Measurements from ENCODE around the gene EPS8L2. TPM values are rescaled to one million over a fixed set of nuclear protein-coding genes. Genes with fewer than 3 reads are reported as not detected.

Gene EPS8L2
- total RNA-seq, 1 donor from 2014 or later: 16.8 TPM

- Mint-ChIP-seq H3K36me3 (ENCODE audit: low read depth) (peaks cover 8% of the 10 kb centered on the region), H3K4me3 (no peak overlapping the region), H3K4me1 (ENCODE audit: low read depth) (peaks cover 15% of the 10 kb centered on the region), H3K27me3 (ENCODE audit: insufficient read depth) (peaks cover 2% of the 10 kb centered on the region), H3K27ac (no peak overlapping the region), H3K9me3 (no peaks in the 10 kb centered on the region)
- DNase-seq (ENCODE audit: low spot score): no peak
- intact Hi-C loops (cut with micrococcal nuclease): no loop called here
Observed at GRCh38 chr11:701741-702461, 4.1 kb upstream of the EPS8L2 start.

DNA sequence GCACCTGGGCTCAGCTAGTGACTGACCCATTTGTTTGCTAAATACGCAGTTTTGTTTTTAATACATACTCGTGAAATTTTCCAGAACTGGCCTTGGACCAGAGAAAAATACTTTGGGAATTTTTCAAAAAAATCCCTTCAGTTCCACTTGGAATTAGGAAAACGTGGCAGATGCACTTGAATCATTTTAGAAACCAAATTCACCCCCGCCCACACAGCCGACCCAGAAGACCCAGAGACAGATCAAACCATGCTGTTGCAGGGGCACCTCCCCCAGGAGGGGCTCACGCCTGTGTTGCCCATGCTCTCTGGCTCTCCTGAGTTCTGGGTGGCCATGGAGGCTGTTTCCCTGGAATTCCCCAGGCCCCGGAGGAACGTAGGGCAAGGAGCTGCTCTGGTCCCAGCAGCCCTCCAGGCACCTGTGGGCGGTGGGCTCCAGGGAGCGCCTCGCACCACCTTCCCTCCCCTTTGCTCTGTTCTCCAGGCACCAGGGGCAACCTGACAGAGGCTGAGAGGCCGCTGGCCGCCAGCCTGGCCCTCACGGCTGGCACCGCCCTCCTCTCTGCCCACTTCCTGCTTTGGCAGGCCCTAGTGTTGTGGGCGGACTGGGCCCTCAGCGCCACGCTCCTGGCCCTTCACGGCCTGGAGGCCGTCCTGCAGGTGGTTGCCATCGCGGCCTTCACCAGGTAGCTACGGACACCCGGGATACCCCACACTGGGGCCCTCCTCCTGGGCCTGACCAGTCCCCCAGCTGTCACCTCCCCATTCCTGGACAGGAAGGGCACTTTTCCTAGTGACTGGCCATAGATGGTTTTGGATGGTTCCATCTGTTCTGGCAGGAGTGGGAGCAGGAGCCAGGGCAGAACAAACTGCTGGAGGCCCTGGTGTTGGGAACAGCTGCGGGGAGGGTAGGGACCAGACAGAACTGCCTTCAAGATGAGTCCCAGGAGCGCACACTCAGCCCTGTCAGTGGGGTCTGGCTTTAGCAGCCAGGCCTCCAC lies 3.3 kb upstream of the EPS8L2 start:
- DNase-seq (ENCODE audit: low spot score): no peak
- Mint-ChIP-seq H3K27ac (no peak overlapping the region), H3K4me1 (ENCODE audit: low read depth) (peaks cover 7% of the 10 kb centered on the region), H3K9me3 (no peaks in the 10 kb centered on the region), H3K27me3 (ENCODE audit: insufficient read depth) (peaks cover 4% of the 10 kb centered on the region), H3K36me3 (ENCODE audit: low read depth) (peaks cover 8% of the 10 kb centered on the region), H3K4me3 (no peak overlapping the region)
- intact Hi-C loops (cut with micrococcal nuclease): no loop called here

- intact Hi-C loops (cut with micrococcal nuclease): no loop called here
- Mint-ChIP-seq H3K9me3 (no peaks in the 10 kb centered on the region), H3K27me3 (ENCODE audit: insufficient read depth) (peaks cover 6% of the 10 kb centered on the region), H3K36me3 (ENCODE audit: low read depth) (peaks cover 8% of the 10 kb centered on the region), H3K27ac (no peak overlapping the region), H3K4me3 (no peak overlapping the region), H3K4me1 (ENCODE audit: low read depth) (no peaks in the 10 kb centered on the region)
- no peak for DNase-seq (ENCODE audit: low spot score)
Observed at GRCh38 chr11:703506-703905, 2.5 kb upstream of the EPS8L2 start.

- Mint-ChIP-seq H3K27ac (no peak overlapping the region), H3K36me3 (ENCODE audit: low read depth) (peaks cover 7% of the 10 kb centered on the region), H3K9me3 (no peaks in the 10 kb centered on the region), H3K27me3 (ENCODE audit: insufficient read depth) (peaks cover 6% of the 10 kb centered on the region), H3K4me1 (ENCODE audit: low read depth) (no peaks in the 10 kb centered on the region), H3K4me3 (no peak overlapping the region)
- intact Hi-C loops (cut with micrococcal nuclease): no loop called here
- no peak for DNase-seq (ENCODE audit: low spot score)
Observed at GRCh38 chr11:704228-704674, 1.8 kb upstream of the EPS8L2 start.

GRCh38 chr11:704781-705645 lies 1.0 kb upstream of the EPS8L2 start:
- H3K9me3 Mint-ChIP-seq: no peaks in the 10 kb centered on the region
- H3K27me3 Mint-ChIP-seq (ENCODE audit: insufficient read depth): peaks cover 9% of the 10 kb centered on the region
- intact Hi-C loops (cut with micrococcal nuclease): no loop called here
- no peak for DNase-seq (ENCODE audit: low spot score)
- no peak overlapping the region for H3K4me3 Mint-ChIP-seq
- H3K27ac Mint-ChIP-seq: peak overlapping the region; percentile 29
- peaks cover 4% of the 10 kb centered on the region for H3K36me3 Mint-ChIP-seq (ENCODE audit: low read depth)
- no peaks in the 10 kb centered on the region for H3K4me1 Mint-ChIP-seq (ENCODE audit: low read depth)

DNA sequence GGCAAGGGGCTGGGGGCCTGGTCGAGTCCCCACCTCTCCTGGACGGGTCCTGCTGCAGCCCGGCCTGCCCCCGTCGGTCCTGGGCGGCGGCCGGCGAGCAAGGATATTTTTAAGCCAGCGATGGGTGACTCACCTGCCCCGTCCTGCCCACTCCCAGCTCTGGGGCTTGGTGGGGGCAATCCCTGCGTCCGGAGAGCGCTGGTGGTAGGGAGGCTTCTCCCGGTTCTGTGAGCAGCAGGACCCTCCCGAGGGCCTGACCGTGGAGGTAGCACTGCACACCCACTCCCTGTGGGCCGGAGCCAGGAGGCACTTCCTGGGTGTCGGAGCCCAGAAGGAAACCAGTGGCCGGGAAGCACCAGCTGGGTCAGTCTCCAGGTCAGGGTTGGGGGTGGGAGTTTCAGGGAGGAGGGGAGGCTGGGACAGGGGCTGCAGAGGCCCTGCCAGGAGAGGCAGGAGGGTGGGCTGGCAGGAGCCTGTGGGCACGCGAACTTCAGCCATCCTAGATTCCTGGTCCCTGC lies 467 bp downstream of the EPS8L2 start:
- Mint-ChIP-seq H3K36me3 (ENCODE audit: low read depth) (no peaks in the 10 kb centered on the region), H3K27me3 (ENCODE audit: insufficient read depth) (peaks cover 12% of the 10 kb centered on the region), H3K27ac (no peak overlapping the region), H3K4me1 (ENCODE audit: low read depth) (no peaks in the 10 kb centered on the region), H3K4me3 (no peak overlapping the region), H3K9me3 (no peaks in the 10 kb centered on the region)
- intact Hi-C loops (cut with micrococcal nuclease): no loop called here
- no peak for DNase-seq (ENCODE audit: low spot score)

DNA sequence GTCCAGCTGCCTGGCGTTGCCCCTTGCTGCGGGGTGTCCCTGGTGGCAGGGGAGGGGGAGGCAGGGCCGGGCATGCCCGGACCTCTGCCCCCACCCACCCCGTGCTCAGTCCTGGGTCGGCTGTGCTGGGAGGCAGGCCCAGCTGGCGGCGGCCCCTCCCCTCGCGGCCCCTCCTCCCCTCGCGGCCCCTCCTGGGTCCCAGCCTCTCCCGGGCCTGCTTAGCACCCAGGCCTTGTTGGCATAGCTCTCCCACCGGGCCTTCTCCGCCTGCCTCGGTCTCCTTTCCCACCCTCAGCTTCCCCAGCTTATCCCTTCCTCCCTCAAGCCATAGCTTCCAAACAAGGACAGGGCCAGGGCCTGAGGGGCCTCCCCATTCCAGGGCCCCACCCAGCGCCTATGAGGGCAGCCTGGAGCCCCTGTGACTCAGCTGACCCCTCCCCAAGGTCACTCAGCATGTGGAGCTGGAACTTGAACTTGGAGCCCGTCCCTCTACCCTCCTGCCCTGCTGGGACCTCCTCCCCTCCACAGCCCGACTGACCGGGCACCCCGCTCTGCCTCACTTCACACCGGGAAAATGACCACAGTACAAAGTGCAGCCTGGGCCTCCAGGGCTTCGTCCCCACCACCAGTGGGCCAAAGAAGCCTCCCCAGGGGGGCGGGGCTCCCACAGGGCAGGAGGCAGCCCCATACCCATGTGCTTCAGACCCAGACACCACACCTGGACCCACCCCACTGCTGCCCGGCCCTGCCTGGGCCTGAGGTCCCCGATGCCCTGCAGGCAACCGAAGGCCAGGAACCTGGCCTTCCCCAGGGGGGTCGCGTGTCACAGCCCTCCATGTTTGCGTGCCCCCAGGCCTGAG lies 1.2 kb downstream of the EPS8L2 start:
- peaks cover 12% of the 10 kb centered on the region for H3K27me3 Mint-ChIP-seq (ENCODE audit: insufficient read depth)
- H3K36me3 Mint-ChIP-seq (ENCODE audit: low read depth): no peaks in the 10 kb centered on the region
- H3K27ac Mint-ChIP-seq: no peak overlapping the region
- no peaks in the 10 kb centered on the region for H3K4me1 Mint-ChIP-seq (ENCODE audit: low read depth)
- H3K4me3 Mint-ChIP-seq: no peak overlapping the region
- H3K9me3 Mint-ChIP-seq: no peaks in the 10 kb centered on the region
- DNase-seq (ENCODE audit: low spot score): no peak
- intact Hi-C loops (cut with micrococcal nuclease): no loop called here

- Mint-ChIP-seq H3K36me3 (ENCODE audit: low read depth) (no peaks in the 10 kb centered on the region), H3K4me1 (ENCODE audit: low read depth) (no peaks in the 10 kb centered on the region), H3K4me3 (no peak overlapping the region), H3K27me3 (ENCODE audit: insufficient read depth) (peaks cover 12% of the 10 kb centered on the region), H3K9me3 (no peaks in the 10 kb centered on the region), H3K27ac (no peak overlapping the region)
- no peak for DNase-seq (ENCODE audit: low spot score)
- intact Hi-C loops (cut with micrococcal nuclease): no loop called here
Observed at GRCh38 chr11:707817-708420, 1.9 kb downstream of the EPS8L2 start.

GRCh38 chr11:708511-708910 lies 2.5 kb downstream of the EPS8L2 start:
- no peaks in the 10 kb centered on the region for H3K36me3 Mint-ChIP-seq (ENCODE audit: low read depth)
- H3K27me3 Mint-ChIP-seq (ENCODE audit: insufficient read depth): peaks cover 12% of the 10 kb centered on the region
- H3K27ac Mint-ChIP-seq: no peak overlapping the region
- no peak overlapping the region for H3K4me3 Mint-ChIP-seq
- H3K9me3 Mint-ChIP-seq: no peaks in the 10 kb centered on the region
- DNase-seq (ENCODE audit: low spot score): no peak
- no peaks in the 10 kb centered on the region for H3K4me1 Mint-ChIP-seq (ENCODE audit: low read depth)
- intact Hi-C loops (cut with micrococcal nuclease): no loop called here

- Mint-ChIP-seq H3K27ac (no peak overlapping the region), H3K4me1 (ENCODE audit: low read depth) (no peaks in the 10 kb centered on the region), H3K36me3 (ENCODE audit: low read depth) (no peaks in the 10 kb centered on the region), H3K27me3 (ENCODE audit: insufficient read depth) (peaks cover 12% of the 10 kb centered on the region), H3K9me3 (no peaks in the 10 kb centered on the region), H3K4me3 (no peak overlapping the region)
- no peak for DNase-seq (ENCODE audit: low spot score)
- intact Hi-C loops (cut with micrococcal nuclease): no loop called here
Observed at GRCh38 chr11:709109-709997, 3.3 kb downstream of the EPS8L2 start.

GRCh38 chr11:714436-714835 lies 8.4 kb downstream of the EPS8L2 start:
- H3K4me3 Mint-ChIP-seq: no peak overlapping the region
- intact Hi-C loops (cut with micrococcal nuclease): no loop called here
- no peaks in the 10 kb centered on the region for H3K4me1 Mint-ChIP-seq (ENCODE audit: low read depth)

More at GRCh38 chr11:714436-714835, 8.4 kb downstream of the EPS8L2 start:
- DNase-seq (ENCODE audit: low spot score): no peak
- peaks cover 29% of the 10 kb centered on the region for H3K27me3 Mint-ChIP-seq (ENCODE audit: insufficient read depth)
- peaks cover under 1% of the 10 kb centered on the region for H3K36me3 Mint-ChIP-seq (ENCODE audit: low read depth)
- no peak overlapping the region for H3K27ac Mint-ChIP-seq
- no peaks in the 10 kb centered on the region for H3K9me3 Mint-ChIP-seq

All from activated T-helper 1 cell treated with anti-CD3 and anti-CD28 coated beads, Interleukin-12 subunit alpha, Interleukin-12 subunit beta, Interleukin-2, Interleukin-4 antibody, amounts not matched to agents 30 ng/mL and 10 ng/mL and 1 ng/mL, durations not matched to agents 14 hours and 24 hours and 36 hours (primary cell).